A673 (cell line): ENCODE results near the gene MAP3K7CL.

Experiments
- CTCF ChIP-seq: fragments of 300-800, 200-600 bp; sonication (generic); conservative IDR thresholded peaks from 2 replicates; pipeline ENCODE4 v1.5.1; 2017; ENCODE audit warnings: low read depth, mild to moderate bottlenecking, antibody characterized with exemption, low read length, moderate library complexity, mixed read lengths
- EZH2 ChIP-seq: fragments of 200-600 bp; sonication (generic); IDR thresholded peaks from 2 replicates; pipeline ENCODE4 v1.6.1; 2017; ENCODE audit warnings: borderline replicate concordance, low read depth, mild to moderate bottlenecking, mixed read lengths, antibody characterized with exemption, low read length; ENCODE audit not compliant: poor library complexity, severe bottlenecking

GRCh38 chr21:29096218-29097015 lies 34.0 kb upstream of the MAP3K7CL start:
- TF ChIP-seq CTCF (no peak), EZH2 (no peak)
